Esophagus muscularis mucosa (tissue), 3 donors: ENCODE data around the gene PFN2.

Experiments
- POLR2A ChIP-seq: fragments of 450-650 bp; IDR thresholded peaks from one replicate; pipeline ENCODE4 v1.6.1; 2017; ENCODE audit warnings: antibody characterized with exemption, moderate library complexity, mild to moderate bottlenecking, low read depth
- POLR2AphosphoS5 ChIP-seq, 2 donors: sonication (generic); formaldehyde crosslinking; IDR thresholded peaks; one replicate each; pipeline ENCODE4 v1.6.1; 2017; ENCODE audit warnings: antibody characterized with exemption in 2 of 2
- TF ChIP-seq, protein P1 (sequence below), 3 experiments: fragments of 200-600 bp in 2 of 3; fragments of 450-650 bp in 1 of 3; sonication (generic) in 2 of 3; IDR thresholded peaks; one replicate each; pipeline ENCODE4 v1.5.1; 2017 to 2019; ENCODE audit warnings: antibody characterized with exemption in 3 of 3, mild to moderate bottlenecking in 2 of 3, moderate library complexity in 1 of 3

DNA sequence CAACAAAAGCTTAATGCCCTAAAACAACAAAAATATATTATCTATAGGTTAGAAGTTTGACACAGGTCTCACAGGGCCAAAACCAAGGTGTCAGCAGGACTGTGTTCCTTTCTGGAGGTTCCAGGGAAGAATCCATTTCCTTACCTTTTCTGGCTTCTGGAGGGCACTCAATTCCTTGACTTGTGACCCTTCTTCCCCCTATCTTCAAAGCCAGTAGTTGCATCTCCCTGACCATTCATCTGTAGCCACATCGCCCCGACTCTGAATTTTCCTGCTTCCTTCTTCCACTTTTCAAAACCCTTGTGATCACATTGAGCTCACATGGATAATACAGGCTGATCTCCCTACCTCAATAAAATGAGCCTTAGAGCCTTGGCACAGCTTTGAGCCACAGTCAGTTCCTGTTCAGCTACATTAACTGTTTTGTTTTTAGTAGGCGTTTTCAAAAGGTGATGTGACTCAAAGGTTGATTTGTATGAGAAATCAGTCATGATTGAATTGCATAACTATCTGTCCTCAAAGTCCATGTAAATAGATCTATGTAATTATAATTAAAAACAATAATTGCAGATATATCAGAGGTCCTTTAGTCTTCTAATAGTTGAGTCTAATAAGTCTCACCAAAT lies 12.4 kb downstream of the PFN2 start:
- TF ChIP-seq, protein P1, sequence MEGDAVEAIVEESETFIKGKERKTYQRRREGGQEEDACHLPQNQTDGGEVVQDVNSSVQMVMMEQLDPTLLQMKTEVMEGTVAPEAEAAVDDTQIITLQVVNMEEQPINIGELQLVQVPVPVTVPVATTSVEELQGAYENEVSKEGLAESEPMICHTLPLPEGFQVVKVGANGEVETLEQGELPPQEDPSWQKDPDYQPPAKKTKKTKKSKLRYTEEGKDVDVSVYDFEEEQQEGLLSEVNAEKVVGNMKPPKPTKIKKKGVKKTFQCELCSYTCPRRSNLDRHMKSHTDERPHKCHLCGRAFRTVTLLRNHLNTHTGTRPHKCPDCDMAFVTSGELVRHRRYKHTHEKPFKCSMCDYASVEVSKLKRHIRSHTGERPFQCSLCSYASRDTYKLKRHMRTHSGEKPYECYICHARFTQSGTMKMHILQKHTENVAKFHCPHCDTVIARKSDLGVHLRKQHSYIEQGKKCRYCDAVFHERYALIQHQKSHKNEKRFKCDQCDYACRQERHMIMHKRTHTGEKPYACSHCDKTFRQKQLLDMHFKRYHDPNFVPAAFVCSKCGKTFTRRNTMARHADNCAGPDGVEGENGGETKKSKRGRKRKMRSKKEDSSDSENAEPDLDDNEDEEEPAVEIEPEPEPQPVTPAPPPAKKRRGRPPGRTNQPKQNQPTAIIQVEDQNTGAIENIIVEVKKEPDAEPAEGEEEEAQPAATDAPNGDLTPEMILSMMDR (IDR thresholded peaks at IDR 0.05) = no peak
- TF ChIP-seq POLR2A = no peak
- TF ChIP-seq POLR2AphosphoS5 (IDR thresholded peaks at IDR 0.05) = no peak
